Natural killer cell (primary cell): ENCODE data around the gene CHCHD3. TPM values are rescaled to one million over a fixed set of nuclear protein-coding genes. Genes with fewer than 3 reads are reported as not detected.

Experiments
- ATAC-seq, 3 donors: fragments of 150-1000 bp in 2 of 3; fragments of 200-7000 bp in 1 of 3; cut with Tn5 transposase; 1 replicate in 1 of 3; 2 replicates in 2 of 3; pipeline ENCODE4 v1.10.0; 2021; ENCODE audit warnings: mild to moderate bottlenecking in 2 of 3, moderate library complexity in 2 of 3
- DNase-seq, 2 donors: peaks; one replicate each; pipeline versions ENCODE4 v3.0.0 to v3.0.0-alpha.2; 2013 to 2021; ENCODE audit warnings: mixed read lengths in 1 of 2
- H3K27ac ChIP-seq: one replicate; pipeline ENCODE4 v1.5.1; 2013; ENCODE audit warnings: mild to moderate bottlenecking, low read length
- H3K27me3 ChIP-seq: one replicate; pipeline ENCODE4 v1.6.1; 2013; ENCODE audit warnings: low read length; ENCODE audit not compliant: control insufficient read depth, insufficient read depth
- H3K36me3 ChIP-seq: one replicate; pipeline ENCODE4 v1.6.1; 2013; ENCODE audit warnings: low read length; ENCODE audit not compliant: control insufficient read depth, insufficient read depth
- H3K4me1 ChIP-seq: one replicate; pipeline ENCODE4 v1.6.1; 2013; ENCODE audit warnings: low read length; ENCODE audit not compliant: control insufficient read depth, insufficient read depth
- H3K4me3 ChIP-seq: one replicate; pipeline ENCODE4 v1.5.1; 2013; ENCODE audit warnings: low read length
- H3K9me3 ChIP-seq: one replicate; pipeline ENCODE4 v1.6.1; 2013; ENCODE audit warnings: low read length; ENCODE audit not compliant: control insufficient read depth, insufficient read depth
- H3K27ac Mint-ChIP-seq, 2 donors: one replicate each; pipeline ENCODE4 v1.8.0; 2022; ENCODE audit warnings: mild to moderate bottlenecking in 2 of 2, mixed read lengths in 2 of 2, moderate library complexity in 1 of 2
- H3K27me3 Mint-ChIP-seq, 2 donors: one replicate each; pipeline ENCODE4 v1.8.0; 2022; ENCODE audit warnings: low read depth in 2 of 2, mixed read lengths in 2 of 2
- H3K36me3 Mint-ChIP-seq: one replicate; pipeline ENCODE4 v1.8.0; 2022; ENCODE audit warnings: mixed read lengths
- H3K4me1 Mint-ChIP-seq, 2 donors: one replicate each; pipeline ENCODE4 v1.8.0; 2022; ENCODE audit warnings: mixed read lengths in 2 of 2
- H3K4me3 Mint-ChIP-seq: one replicate; pipeline ENCODE4 v1.8.0; 2022; ENCODE audit warnings: mild to moderate bottlenecking, moderate library complexity, mixed read lengths
- H3K9me3 Mint-ChIP-seq, 2 donors: one replicate each; pipeline ENCODE4 v1.8.0; 2022; ENCODE audit warnings: mixed read lengths in 2 of 2
- WGBS: methylation state at CpG from one replicate; pipeline ENCODE4 v1.1.7; 2013; ENCODE audit warnings: missing lambda C conversion rate; ENCODE audit not compliant: insufficient coverage; 5-methylcytosine and 5-hydroxymethylcytosine counted together
- intact Hi-C: fragments of 100-400 bp; cut with micrococcal nuclease; formaldehyde crosslinking; loops from one replicate; pipeline ENCODE4 v1.14.2; 2022
- total RNA-seq, 4 donors: library from RNA; stranded (reverse); fragments of 120-200 nt in 1 of 4; gene quantifications; one replicate each; pipeline versions ENCODE4 v1.2.3 to v1.2.4, GENCODE V29; 2013 to 2022
- TF ChIP-seq, protein P1 (sequence below): fragments of 200-600 bp; IDR thresholded peaks from one replicate; pipeline ENCODE4 v1.8.0; 2022; ENCODE audit warnings: antibody characterized with exemption

The CHCHD3 gene
- total RNA-seq, 3 donors from 2014 or later (not counting 1 experiment from before 2014, with no cell fraction given) = 35.2 to 41.0 (median 35.9) TPM

DNA sequence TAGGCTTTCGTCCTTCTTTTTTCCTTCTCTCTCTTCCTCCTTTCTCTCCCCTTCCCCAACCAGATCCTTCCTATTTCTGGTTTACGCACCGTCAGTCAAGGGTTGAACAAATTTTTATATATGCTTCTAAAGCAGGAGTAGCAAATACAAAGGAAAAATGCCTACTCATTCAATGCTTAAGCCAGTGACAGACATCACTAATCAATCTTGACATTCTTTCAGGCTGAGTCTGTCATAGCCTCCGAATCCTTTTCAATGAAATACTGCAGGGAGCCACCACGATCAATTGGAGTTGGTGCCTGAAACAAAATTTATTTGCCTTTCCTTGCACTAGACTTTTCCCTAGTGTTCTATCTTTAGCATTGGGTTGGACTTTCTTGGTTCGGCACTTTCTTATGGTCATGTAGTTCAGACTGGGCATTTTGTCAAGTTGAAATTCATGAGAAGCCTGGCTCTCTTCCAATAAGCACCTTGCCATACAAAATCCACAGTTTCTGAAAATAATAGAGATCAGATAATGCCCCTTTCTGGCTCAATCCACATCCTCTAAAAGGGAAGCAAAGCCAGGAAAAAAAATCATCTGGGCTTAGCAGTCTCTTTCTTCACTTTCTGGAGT, 266.1 kb downstream of the CHCHD3 start:
- H3K36me3 ChIP-seq = peaks cover 2% of the 10 kb centered on the region
- no peak overlapping the region for H3K27ac ChIP-seq
- H3K27ac Mint-ChIP-seq = no peak overlapping the region
- H3K9me3 Mint-ChIP-seq = peaks cover 0 to 3% of the 10 kb centered on the region in 2 donors
- TF ChIP-seq, protein P1, sequence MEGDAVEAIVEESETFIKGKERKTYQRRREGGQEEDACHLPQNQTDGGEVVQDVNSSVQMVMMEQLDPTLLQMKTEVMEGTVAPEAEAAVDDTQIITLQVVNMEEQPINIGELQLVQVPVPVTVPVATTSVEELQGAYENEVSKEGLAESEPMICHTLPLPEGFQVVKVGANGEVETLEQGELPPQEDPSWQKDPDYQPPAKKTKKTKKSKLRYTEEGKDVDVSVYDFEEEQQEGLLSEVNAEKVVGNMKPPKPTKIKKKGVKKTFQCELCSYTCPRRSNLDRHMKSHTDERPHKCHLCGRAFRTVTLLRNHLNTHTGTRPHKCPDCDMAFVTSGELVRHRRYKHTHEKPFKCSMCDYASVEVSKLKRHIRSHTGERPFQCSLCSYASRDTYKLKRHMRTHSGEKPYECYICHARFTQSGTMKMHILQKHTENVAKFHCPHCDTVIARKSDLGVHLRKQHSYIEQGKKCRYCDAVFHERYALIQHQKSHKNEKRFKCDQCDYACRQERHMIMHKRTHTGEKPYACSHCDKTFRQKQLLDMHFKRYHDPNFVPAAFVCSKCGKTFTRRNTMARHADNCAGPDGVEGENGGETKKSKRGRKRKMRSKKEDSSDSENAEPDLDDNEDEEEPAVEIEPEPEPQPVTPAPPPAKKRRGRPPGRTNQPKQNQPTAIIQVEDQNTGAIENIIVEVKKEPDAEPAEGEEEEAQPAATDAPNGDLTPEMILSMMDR = no peak
- intact Hi-C loops = no loop called here
- H3K9me3 ChIP-seq = no peaks in the 10 kb centered on the region
- no peaks in the 10 kb centered on the region for H3K27me3 Mint-ChIP-seq
- H3K27me3 ChIP-seq = no peaks in the 10 kb centered on the region
- no peaks in the 10 kb centered on the region for H3K4me1 ChIP-seq
- WGBS = 93% methylated on average over 6 of the region's 6 CpGs
- no peak overlapping the region for H3K4me3 Mint-ChIP-seq
- ATAC-seq (no peak), DNase-seq (no peak)
- H3K4me1 Mint-ChIP-seq = peaks cover 5 to 6% of the 10 kb centered on the region in 2 donors
- H3K36me3 Mint-ChIP-seq = no peaks in the 10 kb centered on the region
- H3K4me3 ChIP-seq = no peak overlapping the region

DNA sequence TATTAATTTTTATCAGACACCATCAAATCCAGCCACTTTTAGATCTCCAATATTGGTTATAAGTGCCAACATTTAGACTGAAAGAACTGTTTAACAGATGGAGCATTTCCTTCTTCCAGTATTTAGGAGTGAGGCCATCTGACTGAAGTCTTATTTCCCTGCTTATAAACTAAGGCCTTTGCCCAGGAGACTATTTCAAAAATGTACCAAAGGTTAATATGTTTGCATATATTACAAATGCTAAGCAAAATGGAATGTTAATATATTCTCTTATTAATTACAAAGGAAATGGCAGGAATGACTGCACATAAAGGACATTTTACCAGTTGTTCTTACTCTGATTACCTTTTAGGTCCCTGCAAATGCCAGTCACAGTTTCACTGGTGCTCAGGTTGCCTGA, 266.8 kb downstream of the CHCHD3 start:
- no peaks in the 10 kb centered on the region for H3K27me3 ChIP-seq
- Mint-ChIP-seq H3K9me3 (peaks cover 0 to 3% of the 10 kb centered on the region in 2 donors), H3K36me3 (no peaks in the 10 kb centered on the region), H3K4me1 (peaks cover 5 to 6% of the 10 kb centered on the region in 2 donors), H3K27me3 (no peaks in the 10 kb centered on the region), H3K27ac (no peak overlapping the region), H3K4me3 (no peak overlapping the region)
- no peaks in the 10 kb centered on the region for H3K9me3 ChIP-seq
- ATAC-seq (no peak), DNase-seq (no peak)
- intact Hi-C loops = no loop called here
- H3K4me3 ChIP-seq = no peak overlapping the region
- no peak overlapping the region for H3K27ac ChIP-seq
- peaks cover 2% of the 10 kb centered on the region for H3K36me3 ChIP-seq
- H3K4me1 ChIP-seq = no peaks in the 10 kb centered on the region
- TF ChIP-seq, protein P1 = no peak

DNA sequence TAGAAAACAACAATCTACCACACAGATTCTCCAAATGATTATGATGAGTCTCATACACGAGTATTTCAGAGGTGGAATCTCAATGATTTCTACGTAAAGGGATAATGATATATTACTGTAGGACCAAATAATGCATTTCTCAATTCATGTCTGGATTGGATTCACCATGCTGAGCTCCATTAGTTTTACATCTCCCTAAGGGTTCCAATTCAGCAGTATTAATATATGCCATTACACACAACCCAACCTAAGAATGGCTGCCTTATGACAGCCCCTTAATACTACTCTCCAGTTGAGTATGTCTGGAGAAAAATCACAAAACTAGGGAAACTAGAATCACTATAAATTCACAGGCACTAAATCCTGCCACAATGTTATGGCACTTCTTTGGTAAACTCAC, 271.3 kb downstream of the CHCHD3 start:
- H3K27me3 Mint-ChIP-seq = no peaks in the 10 kb centered on the region
- no peak overlapping the region for H3K4me3 Mint-ChIP-seq
- no peak for ATAC-seq
- no peaks in the 10 kb centered on the region for H3K36me3 Mint-ChIP-seq
- H3K9me3 Mint-ChIP-seq = peaks cover 0 to 3% of the 10 kb centered on the region in 2 donors
- no peak overlapping the region for H3K27ac ChIP-seq
- H3K27ac Mint-ChIP-seq = no peak overlapping the region
- TF ChIP-seq, protein P1 = no peak
- no peaks in the 10 kb centered on the region for H3K27me3 ChIP-seq
- peaks cover 2% of the 10 kb centered on the region for H3K36me3 ChIP-seq
- no peaks in the 10 kb centered on the region for H3K9me3 ChIP-seq
- intact Hi-C loops = no loop called here
- peaks cover 16% of the 10 kb centered on the region for H3K4me1 ChIP-seq
- DNase-seq = no peak
- no CpG with 5 or more reads among the region's 2 CpGs for WGBS
- no peak overlapping the region for H3K4me3 ChIP-seq
- H3K4me1 Mint-ChIP-seq = peaks cover 6 to 20% of the 10 kb centered on the region in 2 donors

DNA sequence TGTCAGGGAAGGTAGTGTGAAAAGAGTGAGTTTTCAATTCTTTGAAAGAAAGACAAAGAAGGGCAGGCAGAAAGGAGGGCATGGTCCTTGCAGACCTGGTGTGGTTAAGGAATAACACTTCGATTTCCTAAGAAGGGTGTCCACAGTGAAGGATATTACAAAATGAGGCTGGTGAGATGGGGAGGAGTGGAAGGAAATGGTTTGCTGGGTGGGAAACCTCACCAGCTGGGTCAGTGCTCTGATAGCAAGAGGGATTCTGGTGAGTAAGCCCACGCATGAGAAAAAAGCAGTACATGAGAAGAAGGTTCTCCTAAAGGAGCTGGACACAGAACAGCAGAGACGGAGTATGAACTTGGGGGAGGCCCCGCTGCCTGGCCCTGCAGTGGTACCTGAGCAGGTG, 275.1 kb downstream of the CHCHD3 start:
- DNase-seq (no peak), ATAC-seq (peak in 1 of 3 donors; percentile 51)
- Histone ChIP-seq H3K36me3 (no peaks in the 10 kb centered on the region), H3K4me3 (no peak overlapping the region), H3K27me3 (no peaks in the 10 kb centered on the region), H3K9me3 (no peaks in the 10 kb centered on the region), H3K27ac (no peak overlapping the region), H3K4me1 (peaks cover 25% of the 10 kb centered on the region)
- Mint-ChIP-seq H3K4me3 (no peak overlapping the region), H3K27ac (no peak overlapping the region), H3K4me1 (peaks cover 11 to 20% of the 10 kb centered on the region in 2 donors), H3K27me3 (no peaks in the 10 kb centered on the region), H3K9me3 (no peaks in the 10 kb centered on the region), H3K36me3 (no peaks in the 10 kb centered on the region)
- TF ChIP-seq, protein P1 = no peak
- intact Hi-C loops = no loop called here
- WGBS = 60% methylated on average over 4 of the region's 4 CpGs
